Neuron (in vitro differentiated cells): ENCODE measurements around the gene FAM184B.

Experiments
- H2AFZ ChIP-seq: one replicate; pipeline ENCODE4 v1.6.1; 2013; ENCODE audit warnings: low read depth, mild to moderate bottlenecking, inconsistent platforms, low read length, moderate library complexity
- H3K27me3 ChIP-seq: one replicate; pipeline ENCODE4 v1.6.1; 2013; ENCODE audit warnings: low read length; ENCODE audit not compliant: insufficient read depth
- H3K36me3 ChIP-seq: one replicate; pipeline ENCODE4 v1.6.1; 2013; ENCODE audit warnings: low read length; ENCODE audit not compliant: insufficient read depth
- H3K4me1 ChIP-seq: one replicate; pipeline ENCODE4 v1.6.1; 2013; ENCODE audit warnings: low read length; ENCODE audit not compliant: insufficient read depth
- H3K4me3 ChIP-seq: 2 replicates; pipeline ENCODE4 v1.5.1; 2013; ENCODE audit warnings: mild to moderate bottlenecking, low read length, moderate library complexity
- H3K9me3 ChIP-seq: one replicate; pipeline ENCODE4 v1.6.1; 2013; ENCODE audit warnings: low read length

Gene FAM184B

DNA sequence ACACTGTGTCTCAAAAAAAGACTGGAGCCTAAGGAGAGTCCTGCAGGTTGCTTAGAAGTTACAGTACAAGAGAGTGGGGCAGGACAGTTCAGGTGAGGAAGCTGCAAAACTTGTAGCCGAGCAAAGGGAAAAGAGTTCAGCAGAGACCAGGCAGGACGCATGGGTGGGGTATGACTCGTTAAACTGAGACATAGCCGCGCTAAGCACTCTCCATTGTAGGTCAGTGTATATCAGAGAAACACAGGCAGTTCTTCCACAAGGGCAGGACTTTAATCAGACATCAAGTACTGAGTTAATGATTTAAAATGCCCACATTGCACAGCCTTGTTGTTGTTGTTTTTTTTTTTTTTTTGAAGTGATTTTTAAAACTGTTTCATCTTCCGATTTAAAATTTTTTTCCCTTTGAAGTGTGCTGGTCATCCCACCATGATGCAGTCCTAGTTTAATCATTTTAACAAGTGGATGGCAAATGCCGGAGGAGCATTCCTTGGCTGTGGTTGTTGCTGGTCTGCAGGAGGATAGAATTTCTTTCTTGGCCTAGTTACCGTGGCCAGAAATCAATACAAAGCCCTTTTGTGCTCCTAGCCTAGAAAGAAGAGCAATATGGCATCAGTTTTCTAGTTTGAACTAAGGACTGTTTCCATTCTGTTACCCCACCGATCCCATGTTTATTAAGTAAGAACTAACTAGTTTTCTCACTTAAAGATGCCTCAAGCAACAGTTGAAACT lies 194.2 kb downstream of the FAM184B start:
- Histone ChIP-seq H3K36me3 (peaks cover 58% of the 10 kb centered on the region), H3K9me3 (no peaks in the 10 kb centered on the region), H3K4me1 (no peaks in the 10 kb centered on the region), H2AFZ (no peak overlapping the region), H3K27me3 (no peaks in the 10 kb centered on the region), H3K4me3 (no peak overlapping the region)

DNA sequence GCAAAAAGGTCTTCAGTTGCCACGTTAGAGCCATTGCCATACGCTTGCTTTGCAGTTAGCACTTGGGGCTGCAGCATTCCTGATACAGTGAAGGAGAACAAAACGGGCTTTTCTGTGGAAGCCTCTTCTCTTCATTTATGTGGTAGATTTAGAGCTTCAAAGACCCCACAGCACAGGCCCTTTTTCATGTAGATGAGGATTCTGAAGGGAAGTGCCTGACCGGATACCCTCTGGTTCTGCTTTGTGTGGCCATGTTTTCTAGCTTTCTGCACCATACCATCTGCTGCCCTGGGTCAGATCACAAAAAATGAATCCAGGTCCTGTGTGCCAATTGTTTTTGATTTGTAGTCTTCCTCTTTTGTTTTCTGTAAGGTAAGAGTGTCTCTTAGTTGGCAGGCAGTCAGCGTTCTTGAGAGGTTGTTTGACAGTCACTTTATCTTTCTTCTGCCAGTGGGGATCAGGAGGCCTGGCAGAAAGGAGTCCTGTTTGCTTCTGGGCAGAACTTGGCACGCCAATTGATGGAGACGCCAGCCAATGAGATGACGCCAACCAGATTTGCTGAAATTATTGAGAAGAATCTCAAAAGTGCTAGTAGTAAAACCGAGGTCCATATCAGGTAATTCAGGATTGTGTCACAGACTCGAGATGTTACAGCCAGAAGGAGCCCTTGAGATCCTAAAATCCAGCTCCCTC lies 196.8 kb downstream of the FAM184B start:
- Histone ChIP-seq H3K36me3 (peaks cover 61% of the 10 kb centered on the region), H2AFZ (no peak overlapping the region), H3K27me3 (no peaks in the 10 kb centered on the region), H3K4me3 (no peak overlapping the region), H3K9me3 (no peaks in the 10 kb centered on the region), H3K4me1 (no peaks in the 10 kb centered on the region)

DNA sequence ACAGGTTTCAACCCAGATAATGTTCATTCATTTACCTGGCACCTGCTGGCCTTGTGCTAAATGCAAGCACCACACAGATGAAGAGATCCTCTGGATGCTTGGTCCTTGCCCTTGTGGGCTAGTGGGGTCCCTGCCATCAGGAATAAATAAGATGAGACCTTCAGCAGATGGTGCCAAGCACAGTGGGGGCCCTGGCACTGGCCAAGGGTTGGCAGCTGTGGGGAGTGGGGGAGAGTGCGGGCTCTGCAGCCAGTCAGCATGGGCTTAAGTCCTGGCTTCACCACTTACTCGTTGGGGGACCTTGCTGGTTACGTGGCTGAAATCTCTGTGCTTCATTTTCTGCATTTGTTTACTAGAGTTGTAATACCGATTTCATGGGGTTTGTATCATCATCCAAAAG lies 197.5 kb downstream of the FAM184B start:
- H3K36me3 ChIP-seq, result peaks cover 54% of the 10 kb centered on the region
- H2AFZ ChIP-seq, result no peak overlapping the region
- no peak overlapping the region for H3K4me3 ChIP-seq
- no peaks in the 10 kb centered on the region for H3K4me1 ChIP-seq
- no peaks in the 10 kb centered on the region for H3K9me3 ChIP-seq
- no peaks in the 10 kb centered on the region for H3K27me3 ChIP-seq

DNA sequence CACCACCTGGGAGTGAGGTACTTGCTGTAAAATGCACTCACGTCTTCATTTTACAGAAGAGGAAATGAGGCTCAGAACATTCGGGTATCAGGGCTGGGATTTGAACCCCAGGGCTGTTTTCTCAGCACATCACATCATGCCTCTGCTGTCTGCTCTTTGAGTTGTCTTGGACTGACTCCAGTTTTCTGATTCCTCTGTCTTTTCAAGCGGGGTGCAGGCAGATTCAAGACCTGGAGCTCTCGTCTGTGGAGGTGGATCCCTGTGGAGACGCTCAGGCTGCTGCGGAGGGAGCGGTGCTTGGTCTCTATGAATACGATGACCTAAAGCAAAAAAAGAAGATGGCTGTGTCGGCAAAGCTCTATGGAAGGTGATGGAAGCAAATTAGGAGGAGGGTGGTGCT lies 198.1 kb downstream of the FAM184B start:
- Histone ChIP-seq H3K4me1 (peaks cover 5% of the 10 kb centered on the region), H3K4me3 (no peak overlapping the region), H3K27me3 (no peaks in the 10 kb centered on the region), H3K36me3 (peaks cover 49% of the 10 kb centered on the region), H2AFZ (no peak overlapping the region), H3K9me3 (no peaks in the 10 kb centered on the region)

DNA sequence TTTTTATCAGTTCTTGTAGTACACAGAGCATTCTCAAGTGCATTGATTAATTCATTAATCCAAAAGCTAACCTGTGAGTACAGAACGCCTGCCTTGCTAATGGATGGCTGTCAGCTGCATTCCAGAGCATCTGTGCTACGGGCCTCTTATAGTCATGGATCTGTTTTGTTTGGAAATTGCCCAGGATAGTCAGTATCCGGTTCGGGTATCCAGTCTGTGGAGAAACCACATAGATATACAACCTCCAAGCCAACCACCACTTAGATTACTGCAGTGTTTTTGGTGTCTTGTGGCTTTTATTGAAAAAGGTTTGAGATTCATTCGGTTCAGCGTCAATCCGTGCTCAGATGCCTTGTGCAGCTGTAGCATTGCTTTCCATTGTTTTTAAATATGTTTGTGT lies 200.5 kb downstream of the FAM184B start:
- no peaks in the 10 kb centered on the region for H3K27me3 ChIP-seq
- H3K4me1 ChIP-seq, result peaks cover 14% of the 10 kb centered on the region
- H2AFZ ChIP-seq, result no peak overlapping the region
- H3K36me3 ChIP-seq, result peaks cover 44% of the 10 kb centered on the region
- no peaks in the 10 kb centered on the region for H3K9me3 ChIP-seq
- H3K4me3 ChIP-seq, result no peak overlapping the region
